Sigmoid colon (tissue), 7 donors: ENCODE results near the gene LRFN3. TPM values are rescaled to one million over a fixed set of nuclear protein-coding genes. Genes with fewer than 3 reads are reported as not detected.

Source experiments
- DNase-seq: peaks from one replicate; pipeline ENCODE4 v3.0.0-alpha.2; 2019
- H3K27ac ChIP-seq, 4 donors: fragments of 200-600 bp; sonication (generic); one replicate each; pipeline ENCODE4 v1.5.1; 2016 to 2019; ENCODE audit warnings: mild to moderate bottlenecking in 1 of 4
- H3K27me3 ChIP-seq, 3 donors: fragments of 200-600 bp; sonication (generic); one replicate each; pipeline ENCODE4 v1.5.1; 2019; ENCODE audit warnings: mild to moderate bottlenecking in 1 of 3
- H3K36me3 ChIP-seq, 4 donors: fragments of 200-600 bp; sonication (generic); one replicate each; pipeline ENCODE4 v1.5.1; 2016 to 2019
- H3K4me1 ChIP-seq, 4 donors: fragments of 200-600 bp; sonication (generic); one replicate each; pipeline ENCODE4 v1.5.1; 2017 to 2019
- H3K4me3 ChIP-seq, 4 donors: fragments of 200-600 bp; sonication (generic); one replicate each; pipeline ENCODE4 v1.5.1; 2017 to 2019; ENCODE audit warnings: mild to moderate bottlenecking in 2 of 4, moderate library complexity in 1 of 4
- H3K9me3 ChIP-seq, 4 donors: fragments of 200-600 bp in 3 of 4; sonication (generic) in 3 of 4; one replicate each; pipeline versions ENCODE4 v1.5.1 to v1.6.1; 2013 to 2019
- EP300 ChIP-seq, 4 donors: sonication (generic); formaldehyde crosslinking; IDR thresholded peaks; one replicate each; pipeline ENCODE4 v1.6.1; 2017; ENCODE audit warnings: antibody characterized with exemption in 4 of 4
- POLR2A ChIP-seq, 2 donors: fragments of 450-650 bp; IDR thresholded peaks; one replicate each; pipeline ENCODE4 v1.6.1; 2016; ENCODE audit warnings: antibody characterized with exemption in 2 of 2, mild to moderate bottlenecking in 2 of 2, moderate library complexity in 2 of 2
- POLR2AphosphoS5 ChIP-seq, 4 donors: sonication (generic); formaldehyde crosslinking; IDR thresholded peaks; one replicate each; pipeline ENCODE4 v1.6.1; 2017; ENCODE audit warnings: antibody characterized with exemption in 4 of 4
- WGBS, 2 donors: extraction: QIAGEN DNeasy Blood & Tissue Kit; methylation state at CpG; one replicate each; pipeline ENCODE4 v1.1.7; 2013; 5-methylcytosine and 5-hydroxymethylcytosine counted together
- intact Hi-C: fragments of 100-400 bp; cut with DNase I; formaldehyde crosslinking; loops from one replicate; pipeline ENCODE4 v1.15.1; 2023
- polyA plus RNA-seq, 3 donors: library from polyadenylated mRNA; stranded (reverse); fragments of 200-250 nt; gene quantifications; one replicate each; pipeline ENCODE4 v1.2.3, GENCODE V29; 2013
- total RNA-seq, 4 donors: library from RNA; depleted of rRNA; stranded (reverse); fragments of >200 nt; gene quantifications; one replicate each; pipeline ENCODE4 v1.1.0, GENCODE V29; 2016
- TF ChIP-seq, protein P1 (sequence below), 4 experiments: fragments of 450-650 bp in 3 of 4; fragments of 200-600 bp in 1 of 4; IDR thresholded peaks; one replicate each; pipeline ENCODE4 v1.5.1; 2016 to 2019; ENCODE audit warnings: antibody characterized with exemption in 4 of 4, mild to moderate bottlenecking in 3 of 4, moderate library complexity in 2 of 4
- donor health status: healthy with polysubstance abuse.
- donor health status: Bipolar disorder and iron deficiency.
- donor health status: healthy.

LRFN3 gene
- total and polyA plus RNA-seq, 7 donors, result 4.6 to 9.7 (median 6.4) TPM

DNA sequence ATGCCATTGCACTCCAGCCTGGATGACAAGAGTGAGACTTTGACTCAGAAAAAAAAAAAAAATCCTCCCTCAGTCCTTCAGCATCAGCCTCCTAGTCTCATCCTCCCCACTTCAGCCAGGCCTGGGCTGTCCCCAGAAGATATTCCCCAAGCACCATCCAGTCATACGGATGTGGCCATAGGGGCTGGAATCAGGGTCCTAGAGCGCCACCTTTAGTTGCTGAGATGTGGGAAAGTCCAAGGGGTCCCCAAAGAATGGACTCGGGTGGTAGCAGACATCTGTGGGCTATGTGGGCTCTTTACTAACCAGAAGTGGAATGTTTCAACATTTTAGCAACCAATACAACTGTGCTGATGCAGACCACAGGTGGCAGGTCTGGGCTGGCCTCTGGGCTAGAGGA lies 25.0 kb upstream of the LRFN3 start:
- Histone ChIP-seq H3K9me3 (no peaks in the 10 kb centered on the region), H3K4me1 (peaks cover 0 to 12% (median 10%) of the 10 kb centered on the region in 4 donors), H3K27me3 (no peaks in the 10 kb centered on the region), H3K4me3 (no peak overlapping the region), H3K36me3 (no peaks in the 10 kb centered on the region), H3K27ac (no peak overlapping the region)
- intact Hi-C loops, result no loop called here
- TF ChIP-seq POLR2AphosphoS5 (IDR thresholded peaks at IDR 0.05) (no peak), POLR2A (IDR thresholded peaks at IDR 0.05) (no peak), EP300 (IDR thresholded peaks at IDR 0.05) (no peak)
- TF ChIP-seq, protein P1, sequence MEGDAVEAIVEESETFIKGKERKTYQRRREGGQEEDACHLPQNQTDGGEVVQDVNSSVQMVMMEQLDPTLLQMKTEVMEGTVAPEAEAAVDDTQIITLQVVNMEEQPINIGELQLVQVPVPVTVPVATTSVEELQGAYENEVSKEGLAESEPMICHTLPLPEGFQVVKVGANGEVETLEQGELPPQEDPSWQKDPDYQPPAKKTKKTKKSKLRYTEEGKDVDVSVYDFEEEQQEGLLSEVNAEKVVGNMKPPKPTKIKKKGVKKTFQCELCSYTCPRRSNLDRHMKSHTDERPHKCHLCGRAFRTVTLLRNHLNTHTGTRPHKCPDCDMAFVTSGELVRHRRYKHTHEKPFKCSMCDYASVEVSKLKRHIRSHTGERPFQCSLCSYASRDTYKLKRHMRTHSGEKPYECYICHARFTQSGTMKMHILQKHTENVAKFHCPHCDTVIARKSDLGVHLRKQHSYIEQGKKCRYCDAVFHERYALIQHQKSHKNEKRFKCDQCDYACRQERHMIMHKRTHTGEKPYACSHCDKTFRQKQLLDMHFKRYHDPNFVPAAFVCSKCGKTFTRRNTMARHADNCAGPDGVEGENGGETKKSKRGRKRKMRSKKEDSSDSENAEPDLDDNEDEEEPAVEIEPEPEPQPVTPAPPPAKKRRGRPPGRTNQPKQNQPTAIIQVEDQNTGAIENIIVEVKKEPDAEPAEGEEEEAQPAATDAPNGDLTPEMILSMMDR (IDR thresholded peaks at IDR 0.05), result no peak
- no peak for DNase-seq
- 58 to 60% methylated on average over 3 of the region's 3 CpGs for WGBS, 2 donors

DNA sequence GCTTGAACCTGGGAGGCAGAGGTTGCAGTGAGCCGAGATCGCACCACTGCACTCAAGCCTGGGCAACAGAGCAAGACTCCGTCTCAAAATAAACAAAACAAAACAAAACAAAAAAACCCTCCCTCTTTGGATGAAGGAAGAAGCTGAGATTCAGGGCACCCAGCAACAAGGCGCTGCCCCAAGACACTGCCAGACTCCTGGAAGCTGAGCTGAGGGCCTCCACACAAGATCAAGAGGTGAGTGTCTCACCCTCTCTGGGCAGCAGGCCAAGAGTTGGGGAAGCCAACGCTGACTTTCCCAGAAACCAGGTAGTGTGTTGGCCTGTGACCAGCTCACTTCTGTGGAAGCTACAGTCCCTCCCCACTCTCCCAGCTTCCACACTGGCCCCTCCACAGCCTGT lies 24.4 kb upstream of the LRFN3 start:
- no peaks in the 10 kb centered on the region for H3K36me3 ChIP-seq
- H3K9me3 ChIP-seq, result no peaks in the 10 kb centered on the region
- DNase-seq, result no peak
- no peak overlapping the region for H3K27ac ChIP-seq
- intact Hi-C loops, result no loop called here
- TF ChIP-seq POLR2A (IDR thresholded peaks at IDR 0.05), result no peak
- TF ChIP-seq, protein P1 (IDR thresholded peaks at IDR 0.05), result no peak
- TF ChIP-seq EP300 (IDR thresholded peaks at IDR 0.05), result no peak
- TF ChIP-seq POLR2AphosphoS5 (IDR thresholded peaks at IDR 0.05), result no peak
- H3K4me3 ChIP-seq, result no peak overlapping the region
- WGBS, 2 donors, result 49 to 62% methylated on average over 5 of the region's 5 CpGs
- peaks cover 0 to 6% (median 4%) of the 10 kb centered on the region in 4 donors for H3K4me1 ChIP-seq
- no peaks in the 10 kb centered on the region for H3K27me3 ChIP-seq

DNA sequence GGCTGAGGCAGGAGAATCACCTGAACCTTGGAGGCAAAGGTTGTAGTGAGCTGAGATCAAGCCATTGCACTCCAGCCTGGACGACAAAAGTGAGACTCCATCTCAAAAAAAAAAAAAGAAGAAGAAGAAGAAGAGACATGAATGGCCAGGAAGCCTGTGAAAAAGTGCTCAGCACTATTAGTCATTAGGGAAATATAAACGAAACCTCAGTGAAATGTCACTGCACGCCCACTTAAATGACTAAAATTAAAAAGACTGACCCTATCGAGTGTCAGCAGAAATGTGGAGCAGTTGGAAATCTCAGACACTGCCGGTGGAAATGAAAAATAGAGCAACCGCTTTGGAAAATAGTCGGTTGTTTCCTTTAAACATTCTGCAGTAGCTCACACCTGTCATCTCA lies 22.6 kb upstream of the LRFN3 start:
- H3K27ac ChIP-seq, result no peak overlapping the region
- TF ChIP-seq POLR2A (IDR thresholded peaks at IDR 0.05) (no peak), POLR2AphosphoS5 (IDR thresholded peaks at IDR 0.05) (no peak), EP300 (IDR thresholded peaks at IDR 0.05) (no peak)
- TF ChIP-seq, protein P1 (IDR thresholded peaks at IDR 0.05), result no peak

DNA sequence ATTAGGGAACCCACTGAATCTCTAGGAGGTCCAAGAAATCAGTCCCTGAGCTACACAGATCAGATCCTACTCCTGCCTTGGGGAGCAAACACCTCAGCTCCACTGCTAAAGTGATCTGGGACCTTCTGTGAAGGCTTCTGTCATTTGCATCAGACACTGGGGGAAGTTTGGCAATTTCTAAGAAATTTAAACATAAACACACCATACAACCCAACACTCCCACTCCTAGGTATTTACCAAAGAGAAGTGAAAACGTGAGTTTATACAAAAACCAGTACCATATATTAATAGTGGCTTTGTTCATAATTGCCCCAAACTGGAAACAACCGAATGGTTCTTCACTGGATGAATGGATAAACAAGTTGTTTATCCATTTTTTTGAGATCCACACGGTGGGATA lies 20.7 kb upstream of the LRFN3 start:
- TF ChIP-seq POLR2AphosphoS5 (IDR thresholded peaks at IDR 0.05) (no peak), POLR2A (IDR thresholded peaks at IDR 0.05) (no peak), EP300 (IDR thresholded peaks at IDR 0.05) (no peak)
- TF ChIP-seq, protein P1 (IDR thresholded peaks at IDR 0.05), result no peak
- no peak for DNase-seq
- Histone ChIP-seq H3K4me1 (no peaks in the 10 kb centered on the region), H3K36me3 (no peaks in the 10 kb centered on the region), H3K4me3 (no peak overlapping the region), H3K9me3 (no peaks in the 10 kb centered on the region), H3K27me3 (no peaks in the 10 kb centered on the region), H3K27ac (no peak overlapping the region)
- 40 to 63% methylated on average over 3 of the region's 3 CpGs for WGBS, 2 donors
- intact Hi-C loops, result no loop called here

More for the DNA sequence above, 22.6 kb upstream of the LRFN3 start:
- 55 to 62% methylated on average over 7 of the region's 7 CpGs for WGBS, 2 donors
- no peaks in the 10 kb centered on the region for H3K4me1 ChIP-seq
- intact Hi-C loops, result no loop called here
- H3K9me3 ChIP-seq, result no peaks in the 10 kb centered on the region
- DNase-seq, result no peak
- no peak overlapping the region for H3K4me3 ChIP-seq
- H3K27me3 ChIP-seq, result no peaks in the 10 kb centered on the region
- no peaks in the 10 kb centered on the region for H3K36me3 ChIP-seq

DNA sequence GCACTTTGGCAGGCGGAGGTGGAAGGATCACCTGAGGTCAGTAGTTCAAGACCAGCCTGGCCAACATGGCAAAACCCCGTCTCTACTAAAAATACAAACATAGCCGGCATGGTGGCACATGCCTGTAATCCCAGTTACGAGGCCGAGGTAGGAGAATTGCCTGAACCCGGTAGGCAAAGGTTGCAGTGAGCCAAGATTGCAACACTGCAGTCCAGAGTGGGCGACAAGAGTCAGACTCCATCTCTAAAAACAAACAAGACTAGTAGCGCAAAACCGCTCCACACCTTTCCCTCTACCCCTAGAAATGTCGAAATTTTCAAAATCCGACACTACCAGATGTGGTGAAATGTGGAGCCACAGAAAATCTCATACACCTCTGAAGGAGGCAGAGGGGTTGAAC lies 16.9 kb upstream of the LRFN3 start:
- no peak overlapping the region for H3K27ac ChIP-seq
- no peaks in the 10 kb centered on the region for H3K9me3 ChIP-seq
- H3K27me3 ChIP-seq, result no peaks in the 10 kb centered on the region
- H3K4me1 ChIP-seq, result no peaks in the 10 kb centered on the region
- intact Hi-C loops, result no loop called here
- no peak for DNase-seq
- TF ChIP-seq POLR2A (IDR thresholded peaks at IDR 0.05), result no peak
- TF ChIP-seq POLR2AphosphoS5 (IDR thresholded peaks at IDR 0.05), result no peak
- TF ChIP-seq, protein P1 (IDR thresholded peaks at IDR 0.05), result no peak
- no peak for TF ChIP-seq EP300 (IDR thresholded peaks at IDR 0.05)
- no peak overlapping the region for H3K4me3 ChIP-seq
- H3K36me3 ChIP-seq, result no peaks in the 10 kb centered on the region
- whole genome bisulfite sequencing, 2 donors, result 90 to 91% methylated on average over 11 of the region's 11 CpGs
